HG03095 (cell line): ENCODE data around the gene TNFRSF11A.

Experiments
- ATAC-seq: cut with Tn5 transposase; IDR thresholded peaks from one replicate; pipeline ENCODE4 v1.9.1; 2021; ENCODE audit warnings: moderate library complexity; ENCODE audit not compliant: unreplicated experiment

The TNFRSF11A gene

GRCh38 chr18:62341473-62341872, 16.4 kb downstream of the TNFRSF11A start:
- ATAC-seq: no peak

GRCh38 chr18:62342884-62343283, 17.8 kb downstream of the TNFRSF11A start:
- ATAC-seq: no peak

- ATAC-seq: no peak
These were observed 18.2 kb downstream of the TNFRSF11A start for GRCh38 chr18:62343316-62343715.

GRCh38 chr18:62345909-62346308, 20.8 kb downstream of the TNFRSF11A start:
- ATAC-seq: no peak

GRCh38 chr18:62346333-62347088, 21.4 kb downstream of the TNFRSF11A start:
- no peak for ATAC-seq

- ATAC-seq: no peak
These were observed 22.0 kb downstream of the TNFRSF11A start for GRCh38 chr18:62347089-62347506.

GRCh38 chr18:62348474-62348873, 23.4 kb downstream of the TNFRSF11A start:
- no peak for ATAC-seq

- ATAC-seq: no peak
These were observed 28.1 kb downstream of the TNFRSF11A start for GRCh38 chr18:62353170-62353569.

- ATAC-seq: no peak
These were observed 29.0 kb downstream of the TNFRSF11A start for GRCh38 chr18:62354151-62354550.

GRCh38 chr18:62357079-62357719, 32.1 kb downstream of the TNFRSF11A start:
- ATAC-seq: no peak

GRCh38 chr18:62360805-62361204, 35.7 kb downstream of the TNFRSF11A start:
- no peak for ATAC-seq

GRCh38 chr18:62361288-62361687, 36.2 kb downstream of the TNFRSF11A start:
- no peak for ATAC-seq

- ATAC-seq: no peak
These were observed 39.4 kb downstream of the TNFRSF11A start for GRCh38 chr18:62364558-62364957.

- ATAC-seq: no peak
These were observed 40.3 kb downstream of the TNFRSF11A start for GRCh38 chr18:62365420-62365819.

GRCh38 chr18:62366992-62367391, 41.9 kb downstream of the TNFRSF11A start:
- no peak for ATAC-seq

GRCh38 chr18:62368100-62368499, 43.0 kb downstream of the TNFRSF11A start:
- ATAC-seq: peak; percentile 48

- ATAC-seq: no peak
These were observed 44.1 kb downstream of the TNFRSF11A start for GRCh38 chr18:62369129-62369644.

- ATAC-seq: no peak
These were observed 45.3 kb downstream of the TNFRSF11A start for GRCh38 chr18:62370366-62370765.

GRCh38 chr18:62371436-62371835, 46.3 kb downstream of the TNFRSF11A start:
- ATAC-seq: no peak

- ATAC-seq: peak; percentile 62
These were observed 47.0 kb downstream of the TNFRSF11A start for GRCh38 chr18:62372156-62372555.

GRCh38 chr18:62372882-62373281, 47.8 kb downstream of the TNFRSF11A start:
- no peak for ATAC-seq

GRCh38 chr18:62374410-62374965, 49.4 kb downstream of the TNFRSF11A start:
- no peak for ATAC-seq
